Activated CD4-positive, CD25-positive, alpha-beta regulatory T cell treated with anti-CD3 and anti-CD28 coated beads, Interleukin-2, amount 50 U/mL, for 16 hours (primary cell): ENCODE results near the gene TRIM74.
"Not testable (repeated sequence)": the region's sequence is repeated elsewhere in the genome, so short reads cannot be mapped to it uniquely, and the experiment has no call there.

Source experiments
- DNase-seq: peaks from one replicate; pipeline ENCODE4 v3.0.0-alpha.2; 2020; ENCODE audit warnings: low read depth, low spot score

Gene TRIM74

DNA sequence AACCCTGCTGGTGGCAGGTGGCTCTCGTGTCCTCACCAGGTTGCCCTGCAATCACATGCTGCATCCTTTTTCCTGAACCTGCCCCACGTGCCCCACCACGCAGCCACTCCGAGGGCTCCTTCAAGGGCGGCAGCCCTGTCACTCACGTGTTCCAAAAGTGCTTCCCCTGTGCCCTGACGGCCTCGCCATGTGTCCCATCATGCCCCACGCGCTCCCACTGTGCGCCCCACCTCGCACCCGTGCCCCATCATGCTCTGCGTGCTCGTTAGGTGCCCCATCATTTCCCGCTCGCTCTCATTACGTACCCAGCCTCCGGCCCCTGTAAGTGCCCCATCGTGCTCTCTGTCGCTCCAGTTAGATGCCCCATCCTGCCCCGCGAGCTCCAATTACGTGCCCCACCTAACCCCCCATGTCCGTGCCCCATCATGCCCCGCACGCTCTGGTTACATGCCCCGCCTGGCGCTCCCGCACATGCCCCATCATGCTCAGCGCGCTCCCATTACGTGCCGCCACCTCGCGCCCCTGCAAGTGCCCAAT lies at the start of gene TRIM74:
Gene TRIM74 (minus strand): TSS at position 487 of the 537 bp plus-strand sequence. CDS start 3,309 bp downstream, outside the sequence.
- DNase-seq: not testable (repeated sequence)

DNA sequence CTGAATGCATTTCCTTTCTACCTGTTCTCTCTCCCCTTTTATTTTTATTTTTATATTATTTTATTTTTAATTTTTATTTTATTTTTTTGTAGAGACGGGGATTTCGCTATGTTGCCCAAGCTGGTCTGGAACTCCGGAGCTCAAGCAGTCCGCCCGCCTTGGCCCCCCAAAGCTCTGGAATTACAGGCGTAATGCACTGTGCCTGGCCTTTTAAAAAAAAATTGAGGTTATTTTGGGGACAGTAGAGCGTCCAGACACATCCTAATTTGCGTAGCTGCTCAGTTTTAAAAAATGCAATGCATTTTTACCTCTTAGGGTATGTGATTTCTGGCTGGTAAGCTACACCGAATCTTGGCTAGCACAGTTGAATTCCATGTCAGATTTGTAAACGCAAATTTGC lies 37.2 kb upstream of the TRIM74 start:
- not testable (repeated sequence) for DNase-seq

DNA sequence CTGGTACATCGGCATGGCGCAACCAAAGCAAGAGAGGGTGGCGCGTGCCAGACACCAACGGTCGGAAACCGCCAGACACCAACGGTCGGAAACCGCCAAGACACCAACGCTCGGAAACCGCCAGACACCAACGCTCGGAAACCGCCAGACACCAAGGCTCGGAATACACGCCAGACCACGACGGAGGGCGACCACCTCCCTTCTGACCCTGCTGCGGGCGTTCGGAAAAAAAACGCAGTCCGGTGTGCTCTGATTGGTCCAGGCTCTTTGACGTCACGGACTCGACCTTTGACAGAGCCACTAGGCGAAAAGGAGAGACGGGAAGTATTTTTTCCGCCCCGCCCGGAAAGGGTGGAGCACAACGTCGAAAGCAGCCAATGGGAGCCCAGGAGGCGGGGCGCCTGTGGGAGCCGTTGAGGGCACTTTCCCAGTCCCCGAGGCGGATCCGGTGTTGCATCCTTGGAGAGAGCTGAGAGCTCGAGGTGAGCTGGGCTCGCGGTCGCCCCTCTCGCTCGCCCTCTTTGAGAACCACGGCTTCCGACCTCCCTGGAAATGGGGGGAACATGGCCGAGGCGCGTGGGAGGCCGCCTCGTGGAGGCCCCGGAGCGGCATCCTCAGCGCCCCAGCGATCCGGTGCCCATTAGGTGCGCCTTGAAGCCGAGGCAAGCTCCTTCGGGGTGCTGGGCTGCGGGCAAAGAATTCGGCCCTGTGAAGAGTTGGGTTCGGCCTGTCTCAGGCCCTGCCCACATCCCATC lies 36.6 kb upstream of the TRIM74 start:
- DNase-seq: peak; percentile 80

DNA sequence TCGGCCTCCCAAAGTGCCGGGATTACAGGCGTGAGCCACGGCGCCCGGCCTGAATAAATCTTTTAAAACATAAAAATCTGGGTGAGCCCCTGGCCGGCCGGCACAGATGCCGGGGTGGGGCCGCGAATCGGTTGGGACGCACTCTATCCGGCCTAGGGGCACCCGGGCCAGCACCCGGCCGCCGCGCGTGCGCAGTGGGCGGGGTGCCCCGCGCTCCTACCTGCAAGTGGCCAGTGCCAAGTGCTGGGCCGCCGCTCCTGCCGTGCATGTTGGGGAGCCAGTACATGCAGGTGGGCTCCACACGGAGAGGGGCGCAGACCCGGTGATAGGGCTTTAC lies 36.1 kb upstream of the TRIM74 start:
- peak; percentile 40 for DNase-seq

DNA sequence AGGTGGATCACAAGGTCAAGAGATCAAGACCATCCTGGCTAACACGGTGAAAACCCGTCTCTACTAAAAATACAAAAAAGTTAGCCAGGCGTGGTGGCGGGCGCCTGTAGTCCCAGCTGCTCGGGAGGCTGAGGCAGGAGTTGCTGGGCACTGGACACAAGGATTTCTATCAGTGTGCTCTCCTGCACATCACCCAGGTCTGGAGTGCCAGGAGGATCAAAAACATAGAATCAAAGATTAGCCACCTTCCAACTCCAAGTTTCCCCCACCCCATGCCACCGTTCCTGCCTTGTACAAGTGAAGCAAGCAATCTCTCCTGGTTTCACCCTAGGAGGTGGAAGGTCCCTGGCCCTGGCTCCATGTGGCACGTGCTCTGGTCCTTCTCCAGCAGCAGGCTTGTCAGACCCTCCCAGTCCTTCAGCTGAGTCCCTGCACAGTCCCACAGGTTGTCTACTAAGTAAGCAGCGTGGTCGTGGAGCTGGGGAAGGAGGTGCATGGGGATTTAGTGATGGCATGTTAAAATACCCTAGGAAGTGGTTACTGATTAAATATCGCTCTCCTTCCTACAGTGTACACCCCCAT lies 28.7 kb upstream of the TRIM74 start:
- DNase-seq: not testable (repeated sequence)

DNA sequence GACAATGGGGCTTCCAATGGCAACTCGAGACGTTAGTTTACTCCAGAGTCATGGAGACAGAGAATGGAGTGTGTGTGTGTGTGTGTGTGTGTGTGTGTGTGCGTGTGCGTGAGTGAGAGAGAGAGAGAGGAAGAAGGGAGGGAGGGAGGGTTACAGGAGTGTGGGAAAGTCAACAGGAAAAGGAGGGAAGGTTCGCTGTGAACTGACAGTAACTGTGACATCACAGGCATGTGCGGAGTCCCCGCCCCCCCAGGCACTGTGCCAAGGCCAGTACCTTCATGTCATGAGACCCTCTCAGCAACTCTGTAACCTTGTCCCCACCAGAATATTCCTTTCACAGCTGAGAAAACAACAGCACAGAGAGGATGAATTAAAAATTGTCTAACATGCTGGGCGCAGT lies 28.2 kb upstream of the TRIM74 start:
- not testable (repeated sequence) for DNase-seq

DNA sequence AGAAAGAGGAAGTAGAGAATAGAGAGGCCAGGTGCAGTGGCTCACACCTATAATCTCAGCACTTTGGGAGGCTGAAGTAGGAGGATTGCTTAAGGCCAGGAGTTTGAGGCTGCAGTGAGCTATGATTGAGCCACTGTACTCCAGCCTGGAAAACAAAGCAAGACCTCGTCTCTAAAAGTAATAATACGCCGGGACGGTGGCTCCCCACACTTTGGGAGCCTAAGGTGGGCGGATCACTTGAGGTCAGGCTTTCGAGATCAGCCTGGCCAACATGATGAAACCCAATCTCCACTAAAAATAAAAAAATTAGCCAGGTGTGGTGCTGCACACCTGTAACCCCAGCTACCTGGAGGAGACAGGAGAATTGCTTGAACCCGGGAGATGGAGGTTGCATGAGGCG lies 26.2 kb upstream of the TRIM74 start:
- DNase-seq: not testable (repeated sequence)

DNA sequence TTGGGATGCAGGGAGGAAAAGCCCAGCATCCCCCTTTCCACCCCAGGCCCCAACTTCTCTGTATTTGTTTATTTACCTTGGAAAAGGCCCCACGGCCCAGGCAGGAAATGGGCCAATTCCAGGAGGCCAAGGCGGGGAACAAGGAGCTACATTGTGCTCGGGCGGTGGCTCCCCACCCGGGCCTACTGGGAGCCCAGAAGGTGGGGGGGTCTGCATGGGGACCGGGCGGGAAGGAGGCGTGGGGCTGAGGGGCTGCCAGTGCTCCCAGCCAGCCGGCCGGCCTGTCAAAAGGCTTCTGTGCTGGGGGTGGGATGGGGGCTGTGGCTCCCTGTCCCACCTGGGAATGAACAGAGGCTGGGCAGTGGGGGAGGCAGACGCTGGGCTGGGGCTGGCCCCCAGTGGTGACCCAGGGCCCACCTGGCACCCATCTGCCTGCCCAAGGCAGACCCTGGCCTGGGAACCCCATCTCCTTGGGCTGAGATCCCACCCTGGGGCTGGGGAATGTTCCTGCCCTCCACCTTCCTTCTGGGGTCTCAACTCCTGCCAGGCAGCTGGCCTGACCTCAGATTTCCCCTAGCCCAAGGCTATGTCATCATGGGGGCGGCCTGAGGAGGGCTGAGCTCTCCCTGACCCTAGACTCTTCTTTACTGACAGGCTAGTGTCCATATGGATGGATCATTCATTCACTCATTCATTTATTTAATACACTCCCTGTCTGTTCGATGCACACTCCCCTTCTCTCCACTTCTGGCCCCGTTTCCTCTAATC lies 21.1 kb upstream of the TRIM74 start:
- DNase-seq: not testable (repeated sequence)

DNA sequence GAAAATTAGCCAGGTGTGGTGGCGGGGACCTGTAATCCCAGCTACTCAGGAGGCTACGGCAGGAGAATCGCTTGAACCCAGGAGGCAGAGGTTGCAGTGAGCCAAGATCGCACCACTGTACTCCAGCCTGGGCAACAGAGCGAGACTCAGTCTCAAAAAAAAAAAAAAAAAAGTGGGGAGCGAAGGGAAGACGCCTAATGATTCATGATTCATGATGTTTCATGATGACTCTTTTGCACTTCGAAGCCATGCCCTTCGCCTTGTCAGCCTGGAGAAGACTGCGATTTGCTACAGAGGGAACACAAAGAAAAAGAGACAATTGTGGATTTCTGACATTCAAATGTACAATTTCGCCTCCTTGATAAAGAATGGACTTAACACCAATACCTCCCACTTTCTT lies 12.8 kb upstream of the TRIM74 start:
- DNase-seq: not testable (repeated sequence)

DNA sequence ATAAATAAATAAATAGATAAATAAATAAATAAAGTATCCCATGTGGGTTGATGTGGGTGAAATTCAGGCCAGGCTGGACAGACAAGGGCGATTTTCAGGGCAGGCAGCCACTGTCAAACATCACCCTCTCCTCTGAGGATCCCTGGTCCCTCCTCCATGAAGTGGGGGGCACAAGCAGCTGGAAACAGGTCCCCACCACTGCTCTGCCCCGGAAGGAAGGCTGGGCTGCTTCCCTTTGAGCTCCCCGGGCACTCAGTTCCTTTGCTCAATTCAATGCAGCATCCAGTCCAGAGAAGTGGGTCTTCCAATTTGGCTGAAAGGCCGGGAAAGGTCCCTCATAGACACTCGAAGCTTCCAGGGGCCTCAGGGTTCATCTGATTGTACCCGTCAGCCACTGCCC lies 11.1 kb upstream of the TRIM74 start:
- DNase-seq: not testable (repeated sequence)

DNA sequence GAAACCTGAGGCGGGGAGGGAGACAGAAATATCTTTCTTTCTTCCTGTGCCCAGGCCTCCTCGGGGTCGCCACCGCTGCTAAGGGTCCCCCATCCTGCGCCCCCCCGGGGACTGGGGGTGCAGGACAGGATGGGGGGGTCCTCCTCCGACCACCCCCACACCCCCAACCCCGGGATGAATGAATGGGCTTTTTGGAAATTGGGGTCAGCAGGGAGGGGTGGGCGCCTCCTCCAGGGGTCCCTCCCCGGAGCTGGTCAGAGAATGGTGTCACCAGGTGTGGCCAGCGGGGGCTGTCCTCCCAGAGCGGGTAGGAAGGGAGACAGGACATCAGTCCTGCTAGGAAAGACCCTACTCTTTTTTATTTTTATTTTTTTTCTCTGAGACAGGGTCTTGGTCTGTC lies 7.2 kb upstream of the TRIM74 start:
- not testable (repeated sequence) for DNase-seq

DNA sequence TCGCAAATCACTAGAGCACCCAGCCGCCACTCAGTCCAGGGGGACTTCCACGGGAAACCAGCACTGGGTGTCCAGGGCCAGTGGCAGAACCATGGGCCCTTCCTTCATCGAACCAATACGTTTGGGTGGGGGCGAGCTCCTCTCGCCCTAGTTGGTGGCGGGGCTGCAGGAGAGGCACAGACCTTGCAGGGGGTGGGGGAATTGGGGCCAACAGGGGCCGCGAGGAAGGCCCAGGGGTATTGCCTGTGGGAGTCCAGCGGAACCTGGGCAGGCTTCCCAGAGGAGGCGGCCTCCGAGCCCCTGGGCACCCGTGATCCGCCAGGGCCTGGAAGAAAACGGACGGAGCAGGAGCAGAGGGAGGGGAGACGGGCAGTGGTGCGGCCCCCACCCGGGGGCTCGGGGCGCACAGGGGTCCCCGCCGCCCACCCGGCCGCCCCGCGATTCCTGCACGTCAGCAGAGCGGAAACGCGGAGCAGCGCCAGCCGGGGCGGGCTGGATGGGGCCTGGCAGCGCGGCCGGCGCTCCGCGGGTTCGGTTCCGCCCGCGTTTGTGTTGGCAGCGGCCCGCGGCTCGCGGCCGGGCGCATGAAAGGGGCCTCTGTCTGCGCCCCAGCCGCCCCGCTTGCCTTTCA lies 6.5 kb upstream of the TRIM74 start:
- not testable (repeated sequence) for DNase-seq

DNA sequence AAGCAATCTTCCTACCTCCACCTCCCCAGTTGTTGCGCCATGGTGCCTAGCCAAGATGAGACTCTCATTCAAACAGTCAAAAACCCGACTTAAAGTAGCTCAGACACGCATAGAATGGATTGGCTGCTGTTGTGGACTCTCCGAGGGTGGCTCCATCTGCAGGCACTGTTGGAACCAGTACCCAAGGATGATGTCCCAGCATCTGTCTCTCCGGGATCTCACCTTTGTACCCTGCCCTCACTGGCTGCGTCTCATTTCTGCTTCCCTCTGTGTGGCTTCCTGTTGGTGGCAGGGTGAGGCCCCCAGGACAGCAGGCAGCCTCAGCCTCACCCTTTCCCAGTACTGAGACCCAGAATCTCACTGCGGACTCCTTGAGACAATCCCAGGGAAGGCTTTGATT lies 5.5 kb upstream of the TRIM74 start:
- not testable (repeated sequence) for DNase-seq

DNA sequence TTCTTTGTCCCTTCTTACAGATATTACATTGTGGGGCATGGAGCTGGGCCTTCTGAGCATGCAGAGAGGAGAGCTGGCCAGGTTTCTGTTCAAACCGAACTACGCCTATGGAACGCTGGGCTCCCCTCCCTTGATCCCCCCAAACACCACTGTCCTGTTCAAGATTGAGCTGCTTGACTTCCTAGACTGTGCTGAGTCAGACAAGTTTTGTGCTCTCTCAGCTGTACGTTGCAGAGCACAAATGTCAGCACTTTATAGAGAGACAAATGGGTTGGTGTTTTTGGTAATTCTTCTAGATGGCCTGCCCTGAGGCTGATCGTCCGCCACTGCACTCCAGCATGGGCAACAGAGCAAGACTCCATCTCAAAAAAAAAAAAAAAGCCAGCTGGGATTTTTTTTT lies 2.2 kb upstream of the TRIM74 start:
- DNase-seq: not testable (repeated sequence)

DNA sequence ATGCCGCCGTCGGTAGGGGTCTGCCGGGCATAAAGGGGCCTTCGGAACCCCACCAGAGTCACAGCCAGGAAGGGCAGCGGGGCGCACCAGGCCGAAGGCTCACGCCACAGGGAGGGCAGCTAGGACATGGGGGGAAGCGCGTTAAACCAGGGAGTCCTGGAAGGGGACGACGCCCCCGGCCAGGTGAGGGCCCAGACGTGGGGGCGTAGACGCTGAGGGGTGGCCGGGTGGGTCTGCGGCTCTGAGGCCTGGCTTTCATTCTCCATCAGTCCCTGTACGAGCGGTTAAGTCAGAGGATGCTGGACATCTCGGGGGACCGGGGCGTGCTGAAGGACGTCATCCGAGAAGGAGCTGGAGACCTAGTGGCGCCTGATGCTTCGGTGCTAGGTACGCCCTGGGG lies 422 bp upstream of the TRIM74 start:
- DNase-seq: not testable (repeated sequence)

DNA sequence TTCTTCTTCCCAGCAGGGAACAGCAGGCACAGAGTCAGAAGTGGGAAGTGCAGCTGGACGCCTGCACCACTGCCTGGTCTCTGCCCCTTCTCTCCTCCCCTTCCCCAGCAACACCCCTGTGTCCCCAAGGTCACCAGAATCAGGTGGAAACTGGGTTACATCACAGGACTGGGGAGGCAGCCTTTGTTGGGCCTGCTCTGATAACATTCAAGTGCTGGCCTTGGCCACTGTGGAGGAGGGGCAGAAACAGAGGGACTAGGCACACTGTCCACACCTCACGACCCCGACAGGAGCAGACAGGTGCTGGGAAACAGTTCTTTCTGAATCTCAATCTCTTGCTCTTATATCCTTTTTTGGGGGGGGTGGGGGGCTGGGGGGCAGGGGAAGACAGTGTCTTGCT lies 2.4 kb downstream of the TRIM74 start:
- DNase-seq: not testable (repeated sequence)

DNA sequence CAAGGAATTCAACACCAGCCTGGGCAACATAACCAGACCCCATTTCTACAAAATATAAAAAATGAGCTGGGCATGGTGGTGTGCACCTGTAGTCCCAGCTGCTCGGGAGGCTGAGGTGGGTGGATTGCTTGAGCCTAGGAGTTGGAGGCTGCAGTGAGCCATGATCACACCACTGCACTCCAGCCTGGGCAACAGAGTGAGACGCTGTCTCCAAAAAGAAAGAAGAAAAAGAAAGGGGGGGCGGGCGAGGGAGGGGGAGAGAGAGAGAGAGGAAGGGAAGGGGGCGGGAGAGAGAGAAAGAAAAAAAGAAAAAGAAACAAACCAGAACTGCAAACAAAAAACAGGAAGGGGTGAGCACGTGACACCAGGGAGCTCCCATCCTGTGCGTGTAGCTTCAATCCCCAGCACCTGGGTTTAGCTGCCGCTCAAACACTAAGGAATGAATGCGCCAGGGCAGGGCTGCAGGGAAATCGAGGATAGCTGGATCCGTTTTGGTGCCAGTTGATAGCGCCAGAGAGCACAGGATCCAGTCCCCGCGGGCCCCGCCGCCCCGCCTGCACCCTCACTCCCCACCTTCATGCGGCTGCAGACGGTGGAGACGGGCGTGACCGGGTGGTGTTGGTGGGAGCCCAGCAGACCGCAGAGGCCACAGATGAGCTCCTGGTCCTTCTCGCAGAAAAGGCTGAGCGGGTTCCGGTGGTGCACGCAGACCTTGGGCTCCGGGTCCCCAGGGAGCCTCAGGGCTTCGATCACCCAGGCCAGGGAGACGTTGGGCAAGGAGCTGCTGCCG lies 3.9 kb downstream of the TRIM74 start:
- not testable (repeated sequence) for DNase-seq

DNA sequence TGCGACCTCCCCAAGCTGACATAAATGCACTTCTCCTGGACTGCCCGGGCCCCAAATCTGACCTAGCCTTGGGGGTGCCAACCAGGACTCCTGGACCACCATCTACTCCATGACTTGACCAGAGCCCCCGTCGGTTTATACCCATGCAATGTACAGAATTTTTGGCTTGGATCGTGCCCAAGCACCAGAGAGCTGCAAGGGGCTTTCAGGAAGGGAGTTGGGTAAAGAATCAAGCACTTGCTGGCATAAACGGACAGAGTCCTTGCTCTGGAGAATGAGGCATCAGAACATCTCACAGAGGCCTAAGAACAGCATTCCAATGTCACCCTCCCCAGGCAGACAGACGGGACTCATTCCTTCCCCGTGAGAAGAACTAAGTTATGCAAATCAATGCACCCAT lies 6.2 kb downstream of the TRIM74 start:
- not testable (repeated sequence) for DNase-seq

DNA sequence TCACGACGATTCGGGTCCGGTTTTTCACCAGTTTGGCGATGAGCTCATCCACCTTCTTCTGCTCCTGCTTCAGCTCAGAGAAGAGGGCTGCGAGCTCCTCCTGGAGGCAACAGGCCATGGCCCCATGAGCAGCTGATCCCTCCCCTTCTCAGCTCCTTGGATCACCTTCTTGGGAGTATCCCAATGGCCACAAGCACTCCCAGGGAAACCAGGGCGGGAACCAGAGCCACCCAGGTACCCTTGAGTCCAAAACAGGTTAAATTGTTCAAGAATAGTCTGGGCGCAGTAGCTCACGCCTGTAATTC lies 8.0 kb downstream of the TRIM74 start:
- DNase-seq: not testable (repeated sequence)

DNA sequence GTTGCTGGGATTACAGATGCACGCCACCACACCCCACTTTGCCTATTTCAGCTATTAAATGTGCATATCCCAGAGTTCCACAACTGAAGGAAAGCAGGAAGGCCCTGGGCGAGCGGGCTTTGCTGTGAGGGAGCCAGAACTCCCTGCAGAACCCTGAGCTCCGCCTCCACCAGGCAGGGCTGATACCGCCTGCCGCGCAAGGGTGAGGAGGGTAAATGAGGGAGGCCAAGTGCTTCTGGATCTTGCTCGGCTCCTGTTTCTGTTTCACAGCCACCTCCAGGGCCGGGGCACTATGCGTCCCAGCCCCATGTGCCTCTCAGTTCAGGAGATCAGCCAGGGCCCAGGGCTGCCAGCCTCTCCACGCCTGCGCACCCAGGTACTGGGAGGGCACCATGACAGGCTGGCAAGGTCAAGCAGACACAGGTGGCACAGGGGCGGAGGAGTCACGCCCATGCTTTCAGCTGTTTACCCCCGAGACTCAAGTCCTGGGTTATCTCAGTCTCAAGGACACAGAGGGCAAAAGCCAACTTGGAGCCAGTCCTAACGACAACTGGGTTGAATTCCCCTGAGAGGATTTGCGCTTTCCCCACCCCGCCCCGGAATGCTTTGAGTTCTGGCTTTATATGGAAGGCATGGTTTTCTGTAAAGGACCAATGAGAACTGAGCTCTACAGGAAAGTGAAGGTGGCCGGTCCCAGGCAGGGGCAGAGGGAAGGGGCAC lies 8.5 kb downstream of the TRIM74 start:
- not testable (repeated sequence) for DNase-seq

DNA sequence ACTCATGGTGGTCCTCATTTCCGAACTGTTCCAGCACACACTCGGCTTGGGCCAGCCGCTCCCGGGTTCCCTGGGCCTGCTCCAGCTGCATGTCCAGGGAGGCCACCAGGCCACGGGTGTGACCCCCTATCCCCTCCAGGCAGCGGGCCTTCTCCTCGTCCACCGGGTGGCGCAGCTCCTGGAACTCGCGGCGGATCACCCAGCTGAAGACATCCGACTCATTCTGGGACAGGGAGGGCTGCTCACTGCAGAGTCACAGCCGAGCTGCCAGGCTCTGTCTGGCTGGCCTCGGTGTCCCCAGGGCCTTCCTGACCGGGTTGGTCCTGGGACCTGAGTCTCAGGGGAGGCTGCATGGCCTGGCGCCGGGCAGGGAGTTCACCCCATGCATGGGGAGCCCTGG lies 9.2 kb downstream of the TRIM74 start:
- not testable (repeated sequence) for DNase-seq
